Amniotic stem cell (primary cell): Measurements from ENCODE around the gene ZP3.
"Not testable (repeated sequence)": the region's sequence is repeated elsewhere in the genome, so short reads cannot be mapped to it uniquely, and the experiment has no call there.

Source experiments
- DNase-seq: peaks from one replicate; lab custom pipeline; 2025; lab: John Stamatoyannopoulos, UW

The ZP3 gene

DNA sequence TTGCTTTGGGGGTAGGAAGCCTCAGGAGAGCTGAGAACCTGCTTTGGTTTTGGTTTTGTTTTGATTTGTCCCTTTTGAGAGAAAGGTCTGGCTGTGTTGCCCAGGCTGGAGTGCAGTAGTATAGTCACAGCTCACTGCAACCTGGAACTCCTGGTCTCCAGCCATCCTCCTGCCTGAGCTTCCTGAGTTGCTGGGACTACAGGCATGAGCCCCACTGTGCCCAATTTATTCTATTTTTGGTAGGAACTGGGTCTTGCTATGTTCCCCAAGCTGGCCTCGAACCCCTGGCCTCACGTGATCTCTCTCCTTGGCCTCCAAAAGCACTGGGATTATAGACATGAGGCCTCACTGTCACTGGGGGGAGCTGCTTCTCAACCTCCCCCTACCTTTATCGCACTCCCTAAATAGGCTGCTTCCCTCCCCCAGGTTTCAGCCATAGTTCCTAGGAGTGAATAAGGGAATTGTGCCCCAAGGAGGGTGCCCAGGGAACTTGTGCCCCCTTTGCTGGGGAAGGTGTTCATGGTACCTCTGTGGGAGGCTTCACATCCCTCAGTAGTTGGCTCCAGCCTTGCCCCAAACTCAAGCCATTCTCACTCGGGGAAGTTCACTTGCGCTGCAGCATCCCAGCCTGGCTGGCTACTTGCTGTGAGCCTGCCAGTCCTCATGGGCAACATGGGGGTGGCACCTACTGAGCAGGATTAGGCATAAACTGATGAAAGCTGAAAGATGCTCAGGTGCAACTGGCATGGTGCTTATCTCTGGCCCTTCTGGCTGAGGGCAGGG, 18.1 kb downstream of the ZP3 start:
- not testable (repeated sequence) for DNase-seq

GRCh38 chr7:76443846-76444245, 19.1 kb downstream of the ZP3 start:
- not testable (repeated sequence) for DNase-seq

DNA sequence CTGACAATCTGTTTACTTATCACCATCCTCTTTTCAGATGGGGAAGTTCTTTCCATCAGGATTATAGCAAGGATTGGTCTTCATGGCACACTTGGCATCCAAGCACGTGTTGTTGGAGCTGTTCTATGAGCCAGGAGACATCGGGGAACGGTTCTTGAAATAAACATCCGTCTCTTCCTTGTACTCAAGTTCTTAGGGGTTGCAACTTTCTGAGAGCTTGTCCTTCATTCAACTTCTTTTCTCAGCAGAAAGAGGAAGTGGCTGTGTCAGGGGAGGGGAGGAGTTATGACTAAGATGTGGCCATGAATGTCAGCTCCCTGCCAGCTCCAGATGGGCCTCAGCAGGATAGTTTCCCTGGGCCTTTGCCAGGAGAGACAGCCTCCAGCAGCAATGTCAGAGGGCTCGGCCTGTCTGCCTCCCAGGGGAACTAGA, 20.8 kb downstream of the ZP3 start:
- DNase-seq: not testable (repeated sequence)

DNA sequence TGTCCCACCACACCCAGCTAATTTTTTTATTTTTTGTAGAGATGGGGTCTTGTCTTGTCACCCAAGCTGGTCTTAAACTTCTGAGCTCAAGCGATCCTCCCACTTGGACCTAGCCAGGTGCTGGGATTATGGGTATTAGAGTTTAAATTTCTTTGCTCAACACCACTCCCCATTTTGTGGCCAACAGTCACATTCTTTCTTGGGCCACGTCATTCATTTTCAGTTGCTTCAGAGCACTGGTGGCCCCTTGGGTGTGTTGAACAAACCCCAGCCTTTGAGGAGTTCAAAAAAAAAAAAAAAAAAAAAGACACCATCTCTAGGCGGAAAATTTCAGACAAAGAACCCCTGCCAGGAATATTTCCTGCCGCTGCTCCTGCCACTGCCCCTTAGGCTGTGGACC, 32.3 kb downstream of the ZP3 start:
- DNase-seq: not testable (repeated sequence)

DNA sequence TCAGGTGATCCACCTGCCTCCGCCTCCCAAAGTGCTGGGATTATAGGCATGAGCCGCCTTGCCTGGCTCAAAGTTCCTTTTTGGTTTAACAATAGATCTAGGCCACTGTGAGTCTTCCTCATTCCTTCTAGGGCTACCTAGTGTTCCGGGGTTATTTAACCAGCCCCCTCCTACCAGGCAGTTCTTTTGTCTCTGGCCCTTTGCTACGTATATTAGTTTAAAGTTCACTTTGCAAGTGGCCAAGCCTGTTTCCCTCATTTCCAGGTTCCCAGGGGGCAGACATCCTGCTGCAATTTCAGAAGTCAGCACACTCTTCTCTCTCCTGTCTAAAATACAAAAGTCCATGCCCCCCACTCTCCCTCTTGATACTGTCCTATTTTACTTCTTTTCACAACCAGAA, 33.8 kb downstream of the ZP3 start:
- not testable (repeated sequence) for DNase-seq

- DNase-seq: not testable (repeated sequence)
Observed at GRCh38 chr7:76460767-76461166, 36.0 kb downstream of the ZP3 start.

- not testable (repeated sequence) for DNase-seq
Observed at GRCh38 chr7:76461464-76462101, 36.8 kb downstream of the ZP3 start, which contains the start of gene DTX2. TSS of gene DTX2 (plus strand) at chr7:76461709. CDS start at chr7:76480510, 18,801 bp downstream.

DNA sequence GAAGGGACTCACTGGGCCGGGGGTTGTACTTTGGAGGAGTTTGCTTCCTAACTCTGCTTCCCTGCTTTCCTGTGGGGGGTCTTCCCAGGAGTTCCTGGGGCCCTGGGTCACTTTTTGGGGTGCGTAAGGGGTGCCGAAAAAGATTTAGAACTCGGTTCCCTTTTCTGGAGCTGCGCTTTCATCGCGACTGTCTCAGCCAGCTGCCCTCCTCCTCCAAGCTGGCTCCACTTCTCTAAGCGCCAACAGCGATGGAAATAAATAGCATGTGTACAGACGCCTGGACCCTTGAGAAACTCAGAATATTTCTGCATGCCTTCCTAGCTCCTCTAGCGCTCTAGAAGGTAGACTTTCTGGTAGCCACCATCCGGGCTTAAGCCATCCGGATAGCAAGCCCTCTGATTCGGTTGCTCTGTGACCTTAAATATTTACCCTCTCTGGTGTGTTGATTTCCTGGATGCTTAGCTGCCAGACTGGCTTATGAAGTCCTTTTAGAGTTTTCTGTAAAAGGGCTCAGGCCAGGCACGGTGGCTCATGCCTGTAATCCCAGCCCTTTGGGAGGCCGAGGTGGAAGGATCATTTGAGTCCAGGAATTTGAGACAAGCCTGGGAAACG, 37.6 kb downstream of the ZP3 start:
- DNase-seq: not testable (repeated sequence)

DNA sequence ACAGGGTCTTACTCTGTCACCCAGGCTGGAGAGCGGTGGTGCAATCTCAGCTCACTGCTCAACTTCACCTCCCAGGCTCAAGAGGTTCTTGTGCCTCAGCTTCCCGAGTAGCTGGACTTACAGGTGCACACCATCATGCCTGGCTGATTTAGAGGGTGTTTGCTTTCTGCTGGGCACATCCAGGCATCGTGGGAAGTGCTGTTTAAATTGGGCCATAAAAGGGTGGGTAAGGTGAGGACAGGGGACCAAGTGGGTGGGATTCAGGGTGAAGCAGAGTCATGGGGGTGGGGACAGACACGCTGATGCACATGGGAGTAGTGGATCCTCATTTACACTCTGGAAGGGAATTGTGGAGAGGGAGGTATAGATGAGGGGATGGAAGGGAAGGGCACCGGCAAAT, 40.2 kb downstream of the ZP3 start:
- DNase-seq: not testable (repeated sequence)

DNA sequence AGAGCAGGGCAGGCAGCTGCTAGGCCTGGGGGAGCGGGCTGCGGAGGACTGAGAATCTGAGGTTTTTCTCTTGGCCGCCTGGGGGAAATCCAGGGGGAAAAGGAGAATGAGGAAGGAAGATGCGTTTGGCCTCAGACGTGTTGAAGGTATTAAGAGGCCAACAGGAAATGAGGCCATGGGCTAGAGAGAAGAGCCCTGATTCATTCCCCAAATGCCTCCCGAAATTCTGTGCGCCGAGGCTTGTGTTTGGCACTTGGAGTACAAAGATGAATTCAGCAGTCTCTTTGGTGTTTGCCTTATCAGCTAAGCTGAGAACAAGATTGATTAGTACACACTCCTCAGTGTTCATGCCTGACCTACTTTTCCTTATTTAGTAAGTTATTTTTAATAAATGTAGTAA, 41.2 kb downstream of the ZP3 start:
- not testable (repeated sequence) for DNase-seq

GRCh38 chr7:76467743-76468404, 43.1 kb downstream of the ZP3 start:
- DNase-seq: not testable (repeated sequence)

GRCh38 chr7:76471556-76472221, 46.9 kb downstream of the ZP3 start:
- not testable (repeated sequence) for DNase-seq

GRCh38 chr7:76473097-76473496, 48.3 kb downstream of the ZP3 start:
- not testable (repeated sequence) for DNase-seq

- DNase-seq: not testable (repeated sequence)
Observed at GRCh38 chr7:76476280-76476679, 51.5 kb downstream of the ZP3 start.

GRCh38 chr7:76476742-76477474, 52.2 kb downstream of the ZP3 start:
- DNase-seq: not testable (repeated sequence)

DNA sequence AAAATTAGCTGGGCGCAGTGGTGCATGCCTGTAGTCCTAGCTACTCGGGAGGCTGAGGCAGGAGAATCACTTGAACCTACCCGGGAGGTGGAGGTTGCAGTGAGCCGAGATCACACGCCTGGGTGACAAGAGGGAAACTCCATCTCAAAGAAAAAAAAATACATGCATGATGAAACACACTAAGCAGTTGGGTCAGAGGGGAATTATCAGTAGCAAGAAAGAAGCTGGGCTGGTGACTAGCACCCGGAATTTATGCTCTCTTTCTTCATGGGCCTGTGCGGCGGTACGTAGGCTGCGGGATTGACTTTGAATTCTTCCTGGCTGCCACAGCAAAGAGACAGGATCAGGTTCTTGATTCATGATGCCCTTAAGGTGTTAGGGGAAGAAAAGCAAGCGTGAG, 54.9 kb downstream of the ZP3 start:
- not testable (repeated sequence) for DNase-seq

GRCh38 chr7:76480403-76481253, 55.9 kb downstream of the ZP3 start:
- DNase-seq: not testable (repeated sequence)

DNA sequence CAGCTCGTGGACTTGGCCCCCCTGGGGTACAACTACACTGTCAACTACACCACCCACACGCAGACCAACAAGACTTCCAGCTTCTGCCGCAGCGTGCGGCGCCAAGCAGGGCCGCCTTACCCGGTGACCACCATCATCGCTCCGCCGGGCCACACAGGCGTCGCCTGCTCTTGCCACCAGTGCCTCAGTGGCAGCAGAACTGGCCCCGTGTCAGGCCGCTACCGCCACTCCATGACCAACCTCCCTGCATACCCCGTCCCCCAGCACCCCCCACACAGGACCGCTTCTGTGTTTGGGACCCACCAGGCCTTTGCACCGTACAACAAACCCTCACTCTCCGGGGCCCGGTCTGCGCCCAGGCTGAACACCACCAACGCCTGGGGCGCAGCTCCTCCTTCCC, 57.9 kb downstream of the ZP3 start:
- not testable (repeated sequence) for DNase-seq

DNA sequence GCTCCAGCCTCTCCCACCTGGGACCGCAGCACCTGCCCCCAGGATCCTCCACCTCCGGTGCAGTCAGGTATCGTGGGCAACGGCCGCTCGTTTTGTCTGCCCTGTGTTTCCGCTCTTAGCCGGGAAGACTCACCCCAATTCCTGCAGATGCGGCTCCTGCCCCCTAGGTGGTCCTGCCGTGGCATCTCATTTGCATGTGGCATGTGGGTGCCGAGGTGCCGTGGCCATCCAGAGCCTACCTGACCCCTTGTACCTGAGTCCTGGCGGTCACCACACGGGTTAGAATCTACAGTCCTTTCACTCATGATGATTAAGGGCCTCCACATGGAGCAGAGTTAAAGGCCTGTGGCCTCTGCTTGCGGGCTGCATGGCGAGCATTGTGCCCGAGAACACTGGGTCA, 58.3 kb downstream of the ZP3 start:
- DNase-seq: not testable (repeated sequence)

- not testable (repeated sequence) for DNase-seq
Observed at GRCh38 chr7:76484456-76484855, 59.7 kb downstream of the ZP3 start.
